ENCODE measurements around the gene TSSC4.

The TSSC4 gene

GRCh38 chr11:2375964-2376551, 24.5 kb upstream of the TSSC4 start:
- Histone ChIP-seq H3K27ac (ENCODE audit: extremely low read depth, low read depth, low read length) (no peak overlapping the region), H3K4me1 (ENCODE audit: control insufficient read depth, insufficient read depth, low read length) (no peaks in the 10 kb centered on the region), H3K4me3 (ENCODE audit: low read depth, low read length) (no peak overlapping the region), H3K9me3 (ENCODE audit: control insufficient read depth, insufficient read depth, low read depth, low read length) (no peaks in the 10 kb centered on the region), H3K36me3 (ENCODE audit: control insufficient read depth in 2 of 2, insufficient read depth in 1 of 2, low read length in 2 of 2) (peaks cover 0 to 16% of the 10 kb centered on the region in 2 experiments; a peak in 1 of 3 replicates)
- ChIA-PET POLR2A (interaction anchor here (0.8 to 2.5 kb wide), 3 partner anchors 25 to 45 kb away, joined by 5 to 64 read pairs (median 5); partner anchors contain the start of gene TSSC4), CTCF (interaction anchor here (0.6 to 1.6 kb wide), 4 partner anchors 11 to 509 kb away, joined by 3 to 4 read pairs (median 3); no protein-coding TSS in a partner anchor)
- TF ChIP-seq ZBTB11 (tag by site-specific recombination; conservative IDR thresholded peaks at IDR 0.05; ENCODE audit: low read depth), result no peak
- no peak for TF ChIP-seq PRDM10 (tag by site-specific recombination; IDR thresholded peaks at IDR 0.05)
- no peak for TF ChIP-seq KLF10 (tag by site-specific recombination; IDR thresholded peaks at IDR 0.05)
- no peak for TF ChIP-seq ZNF792 (tag by site-specific recombination; IDR thresholded peaks at IDR 0.05)
- no peak for TF ChIP-seq GLIS1 (tag by site-specific recombination; IDR thresholded peaks at IDR 0.05)
- TF ChIP-seq ZNF18 (tag by site-specific recombination; IDR thresholded peaks at IDR 0.05), result no peak
- no peak for TF ChIP-seq ZNF138 (tag by site-specific recombination; IDR thresholded peaks at IDR 0.05; ENCODE audit: borderline replicate concordance)
- no peak for TF ChIP-seq KLF7 (tag by site-specific recombination; IDR thresholded peaks at IDR 0.05; ENCODE audit: borderline replicate concordance)
- no peak for TF ChIP-seq ZNF670 (tag by site-specific recombination; IDR thresholded peaks at IDR 0.05; ENCODE audit: low read depth)
- no peak for TF ChIP-seq ZNF707 (tag by site-specific recombination; IDR thresholded peaks at IDR 0.05)
- no peak for TF ChIP-seq ZNF843 (tag by site-specific recombination; IDR thresholded peaks at IDR 0.05)
- TF ChIP-seq ZNF221 (tag by site-specific recombination; IDR thresholded peaks at IDR 0.05; ENCODE audit: borderline replicate concordance), result no peak
- TF ChIP-seq, protein P1, sequence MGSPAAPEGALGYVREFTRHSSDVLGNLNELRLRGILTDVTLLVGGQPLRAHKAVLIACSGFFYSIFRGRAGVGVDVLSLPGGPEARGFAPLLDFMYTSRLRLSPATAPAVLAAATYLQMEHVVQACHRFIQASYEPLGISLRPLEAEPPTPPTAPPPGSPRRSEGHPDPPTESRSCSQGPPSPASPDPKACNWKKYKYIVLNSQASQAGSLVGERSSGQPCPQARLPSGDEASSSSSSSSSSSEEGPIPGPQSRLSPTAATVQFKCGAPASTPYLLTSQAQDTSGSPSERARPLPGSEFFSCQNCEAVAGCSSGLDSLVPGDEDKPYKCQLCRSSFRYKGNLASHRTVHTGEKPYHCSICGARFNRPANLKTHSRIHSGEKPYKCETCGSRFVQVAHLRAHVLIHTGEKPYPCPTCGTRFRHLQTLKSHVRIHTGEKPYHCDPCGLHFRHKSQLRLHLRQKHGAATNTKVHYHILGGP (tag by site-specific recombination; IDR thresholded peaks at IDR 0.05), result no peak
- no peak for TF ChIP-seq ZEB2 (tag by site-specific recombination; IDR thresholded peaks at IDR 0.05)
- TF ChIP-seq ZNF561 (tag by site-specific recombination; IDR thresholded peaks at IDR 0.05; ENCODE audit: borderline replicate concordance), result no peak
- TF ChIP-seq, protein P2, sequence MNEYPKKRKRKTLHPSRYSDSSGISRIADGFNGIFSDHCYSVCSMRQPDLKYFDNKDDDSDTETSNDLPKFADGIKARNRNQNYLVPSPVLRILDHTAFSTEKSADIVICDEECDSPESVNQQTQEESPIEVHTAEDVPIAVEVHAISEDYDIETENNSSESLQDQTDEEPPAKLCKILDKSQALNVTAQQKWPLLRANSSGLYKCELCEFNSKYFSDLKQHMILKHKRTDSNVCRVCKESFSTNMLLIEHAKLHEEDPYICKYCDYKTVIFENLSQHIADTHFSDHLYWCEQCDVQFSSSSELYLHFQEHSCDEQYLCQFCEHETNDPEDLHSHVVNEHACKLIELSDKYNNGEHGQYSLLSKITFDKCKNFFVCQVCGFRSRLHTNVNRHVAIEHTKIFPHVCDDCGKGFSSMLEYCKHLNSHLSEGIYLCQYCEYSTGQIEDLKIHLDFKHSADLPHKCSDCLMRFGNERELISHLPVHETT (tag by site-specific recombination; IDR thresholded peaks at IDR 0.05), result no peak
- no peak for TF ChIP-seq ZBTB20 (tag by site-specific recombination; IDR thresholded peaks at IDR 0.05)
